Astrocyte (in vitro differentiated cells and primary cell): ENCODE data around the gene COA1. TPM values are rescaled to one million over a fixed set of nuclear protein-coding genes. Genes with fewer than 3 reads are reported as not detected.
"Not testable (repeated sequence)": the region's sequence is repeated elsewhere in the genome, so short reads cannot be mapped to it uniquely, and the experiment has no call there.

Experiments used
- DNase-seq: peaks from one replicate; pipeline ENCODE4 v3.0.0-alpha.2; 2010; ENCODE audit warnings: low read depth
- FAIRE-seq: peaks from 2 replicates; lab custom pipeline; 2011; peaks lifted over from hg19 to GRCh38; lab: Jason Lieb, UNC
- H2AFZ ChIP-seq: 2 replicates; pipeline ENCODE4 v1.6.0; 2012; ENCODE audit warnings: low read depth, low read length, inconsistent platforms
- H3K27ac ChIP-seq: 2 replicates; pipeline ENCODE4 v1.5.1; 2011; ENCODE audit warnings: low read depth, low read length, inconsistent platforms
- H3K27me3 ChIP-seq: 2 replicates; pipeline ENCODE4 v1.6.0; 2011; ENCODE audit warnings: low read length, inconsistent platforms; ENCODE audit not compliant: insufficient read depth
- H3K36me3 ChIP-seq: 2 replicates; pipeline ENCODE4 v1.5.1; 2011; ENCODE audit warnings: low read length, inconsistent platforms; ENCODE audit not compliant: insufficient read depth
- H3K4me1 ChIP-seq: 2 replicates; pipeline ENCODE4 v1.5.1; 2011; ENCODE audit warnings: low read length, inconsistent platforms; ENCODE audit not compliant: insufficient read depth
- H3K4me2 ChIP-seq: 2 replicates; pipeline ENCODE4 v1.6.0; 2012; ENCODE audit warnings: low read length, inconsistent platforms
- H3K4me3 ChIP-seq: 2 replicates; pipeline ENCODE4 v1.5.1; 2011; ENCODE audit warnings: low read depth, mild to moderate bottlenecking, low read length, inconsistent platforms; ENCODE audit not compliant: insufficient read depth
- H3K79me2 ChIP-seq: 2 replicates; pipeline ENCODE4 v1.6.0; 2012; ENCODE audit warnings: mild to moderate bottlenecking, low read length, inconsistent platforms; ENCODE audit not compliant: insufficient read depth
- H3K9ac ChIP-seq: 2 replicates; pipeline ENCODE4 v1.6.0; 2012; ENCODE audit warnings: mild to moderate bottlenecking, low read length, inconsistent platforms
- H3K9me3 ChIP-seq: 2 replicates; pipeline ENCODE4 v1.5.1; 2012; ENCODE audit warnings: low read depth, mild to moderate bottlenecking, low read length, inconsistent platforms; ENCODE audit not compliant: insufficient read depth
- H4K20me1 ChIP-seq: 2 replicates; pipeline ENCODE4 v1.6.0; 2012; ENCODE audit warnings: low read length, inconsistent platforms; ENCODE audit not compliant: insufficient read depth
- H3K27ac Mint-ChIP-seq: one replicate; pipeline ENCODE4 v1.8.0; 2021; ENCODE audit warnings: mild to moderate bottlenecking, mixed read lengths; ENCODE audit not compliant: unreplicated experiment
- H3K27me3 Mint-ChIP-seq: one replicate; pipeline ENCODE4 v1.8.0; 2021; ENCODE audit warnings: low read depth, mixed read lengths; ENCODE audit not compliant: unreplicated experiment
- H3K36me3 Mint-ChIP-seq: one replicate; pipeline ENCODE4 v1.8.0; 2021; ENCODE audit warnings: low read depth, mixed read lengths; ENCODE audit not compliant: unreplicated experiment
- H3K4me1 Mint-ChIP-seq: one replicate; pipeline ENCODE4 v1.8.0; 2021; ENCODE audit warnings: low read depth, mixed read lengths; ENCODE audit not compliant: unreplicated experiment
- H3K4me3 Mint-ChIP-seq: one replicate; pipeline ENCODE4 v1.8.0; 2021; ENCODE audit warnings: mild to moderate bottlenecking, moderate library complexity, mixed read lengths; ENCODE audit not compliant: unreplicated experiment
- H3K9me3 Mint-ChIP-seq: one replicate; pipeline ENCODE4 v1.8.0; 2021; ENCODE audit warnings: mild to moderate bottlenecking, mixed read lengths; ENCODE audit not compliant: unreplicated experiment
- CTCF ChIP-seq: IDR thresholded peaks from 2 replicates; pipeline ENCODE4 v1.5.1; 2011; ENCODE audit warnings: low read depth, mild to moderate bottlenecking, inconsistent platforms, low read length, moderate library complexity; ENCODE audit not compliant: insufficient read depth
- EZH2 ChIP-seq: IDR thresholded peaks from 2 replicates; pipeline ENCODE4 v1.6.1; 2012; ENCODE audit warnings: mild to moderate bottlenecking, low read length, inconsistent platforms; ENCODE audit not compliant: insufficient read depth
- total RNA-seq: library from RNA; stranded (reverse); gene quantifications from 2 replicates; pipeline ENCODE4 v1.2.1, GENCODE V29; 2021

COA1 gene
- total RNA-seq, 1 donor from 2014 or later, result 47.0 TPM

DNA sequence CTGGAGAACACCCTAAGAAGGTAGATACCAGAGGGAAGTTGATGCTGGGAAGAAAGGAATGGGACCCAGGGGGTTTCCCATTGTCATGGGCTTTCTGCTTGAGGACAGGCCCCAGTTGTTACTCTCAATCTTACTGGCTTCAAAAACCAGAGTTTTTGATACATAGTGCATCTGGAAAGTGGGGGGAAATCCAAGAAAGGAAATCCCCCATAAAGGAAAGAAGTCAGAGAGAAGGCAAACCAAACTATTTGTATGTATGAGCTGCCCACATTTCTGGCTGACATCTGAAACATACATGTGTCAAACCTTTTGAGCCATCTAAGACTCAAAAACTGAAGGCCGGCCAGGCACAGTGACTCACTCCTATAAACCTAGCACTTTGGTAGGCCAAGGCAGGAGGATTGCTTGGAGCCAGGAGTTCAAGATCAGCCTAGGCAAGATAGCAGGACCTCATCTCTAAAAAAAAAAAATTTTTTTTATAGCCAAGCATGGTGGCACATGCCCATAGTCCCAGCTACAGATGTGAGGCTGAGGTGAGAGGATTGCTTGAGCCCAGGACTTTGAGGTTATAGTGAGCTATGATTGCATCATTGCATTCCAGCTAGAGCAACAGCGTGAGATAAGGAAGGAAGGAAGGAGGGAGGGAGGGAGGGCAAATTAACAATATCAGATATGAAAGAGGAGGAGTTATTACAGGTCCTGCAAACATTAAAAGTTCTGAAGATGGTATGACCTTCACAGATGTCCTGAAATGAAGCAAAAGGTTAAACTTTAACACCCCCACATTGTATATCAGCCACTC, 6.7 kb upstream of the COA1 start:
- no peaks in the 10 kb centered on the region for H3K79me2 ChIP-seq
- Mint-ChIP-seq H3K4me1 (peaks cover 4% of the 10 kb centered on the region), H3K4me3 (no peak overlapping the region), H3K27me3 (no peaks in the 10 kb centered on the region), H3K27ac (peak overlapping the region; percentile 28), H3K9me3 (no peaks in the 10 kb centered on the region), H3K36me3 (no peaks in the 10 kb centered on the region)
- no peak overlapping the region for H3K4me2 ChIP-seq
- H3K9ac ChIP-seq, result no peak overlapping the region
- FAIRE-seq (no peak), DNase-seq (peak; percentile 32)
- TF ChIP-seq CTCF (no peak), EZH2 (no peak)
- no peak overlapping the region for H3K27ac ChIP-seq
- H3K4me3 ChIP-seq, result no peak overlapping the region
- H2AFZ ChIP-seq, result no peak overlapping the region
- H3K9me3 ChIP-seq, result no peaks in the 10 kb centered on the region
- H3K27me3 ChIP-seq, result peaks cover 5% of the 10 kb centered on the region
- H3K36me3 ChIP-seq, result no peaks in the 10 kb centered on the region
- H3K4me1 ChIP-seq, result no peaks in the 10 kb centered on the region
- no peaks in the 10 kb centered on the region for H4K20me1 ChIP-seq

DNA sequence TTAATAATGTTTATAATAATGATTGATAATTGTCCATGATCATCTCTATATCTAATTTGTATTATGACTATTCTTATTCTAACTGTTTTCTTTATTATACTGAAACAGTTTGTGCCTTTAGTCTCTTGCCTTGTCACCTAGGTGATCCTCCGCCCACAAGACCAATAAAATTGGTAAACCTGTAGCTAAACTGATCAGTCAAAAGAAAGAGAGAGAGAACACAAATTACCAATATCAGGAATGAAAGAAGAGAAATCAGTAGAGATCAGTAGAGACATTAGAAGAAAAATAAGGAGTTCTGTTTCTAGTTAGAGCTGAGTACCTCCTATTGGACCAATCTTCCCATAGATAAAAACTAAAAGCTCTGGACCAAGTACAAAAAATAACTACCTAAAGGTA, 6.1 kb upstream of the COA1 start:
- no peak for FAIRE-seq
- H3K27ac Mint-ChIP-seq, result no peak overlapping the region
- no peaks in the 10 kb centered on the region for H3K9me3 Mint-ChIP-seq
- no peaks in the 10 kb centered on the region for H3K79me2 ChIP-seq
- H3K4me3 Mint-ChIP-seq, result no peak overlapping the region
- peaks cover 3% of the 10 kb centered on the region for H3K27me3 ChIP-seq
- no peaks in the 10 kb centered on the region for H3K27me3 Mint-ChIP-seq
- no peak overlapping the region for H3K4me2 ChIP-seq
- no peak overlapping the region for H2AFZ ChIP-seq
- peaks cover 4% of the 10 kb centered on the region for H3K4me1 Mint-ChIP-seq
- DNase-seq, result no peak
- no peak overlapping the region for H3K9ac ChIP-seq
- no peaks in the 10 kb centered on the region for H3K36me3 ChIP-seq
- H3K4me3 ChIP-seq, result no peak overlapping the region
- no peaks in the 10 kb centered on the region for H3K4me1 ChIP-seq
- no peaks in the 10 kb centered on the region for H3K36me3 Mint-ChIP-seq
- H3K27ac ChIP-seq, result no peak overlapping the region
- H3K9me3 ChIP-seq, result no peaks in the 10 kb centered on the region
- TF ChIP-seq EZH2 (no peak), CTCF (no peak)
- no peaks in the 10 kb centered on the region for H4K20me1 ChIP-seq

GRCh38 chr7:43734575-43735332, 5.4 kb upstream of the COA1 start:
- H3K4me1 ChIP-seq, H3K27ac Mint-ChIP-seq, H3K4me1 Mint-ChIP-seq, H3K27ac ChIP-seq, H3K27me3 Mint-ChIP-seq, H3K9ac ChIP-seq, DNase-seq, H3K4me3 ChIP-seq, H3K4me3 Mint-ChIP-seq, FAIRE-seq, H3K79me2 ChIP-seq, H3K9me3 ChIP-seq, H3K9me3 Mint-ChIP-seq, H3K4me2 ChIP-seq, H2AFZ ChIP-seq, H3K27me3 ChIP-seq, H3K36me3 ChIP-seq, H3K36me3 Mint-ChIP-seq, H4K20me1 ChIP-seq: not testable (repeated sequence)

DNA sequence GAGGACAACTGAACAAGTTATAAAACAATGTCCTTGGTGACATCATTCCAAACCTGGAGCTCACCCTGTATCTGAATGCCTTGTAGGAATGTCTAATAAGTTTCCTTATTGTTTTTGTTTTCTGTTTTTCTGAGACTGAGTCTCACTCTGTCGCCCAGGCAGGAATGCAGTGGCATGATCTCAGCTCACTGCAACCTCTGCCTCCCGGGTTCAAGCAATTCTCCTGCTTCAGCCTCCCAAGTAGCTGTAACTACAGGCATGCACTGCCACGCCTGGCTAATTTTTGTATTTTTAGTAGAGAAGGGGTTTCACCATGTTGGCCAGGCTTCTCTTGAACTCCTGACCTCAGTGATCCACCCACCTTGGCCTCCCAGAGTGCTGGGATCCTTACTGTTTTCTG, 2.2 kb upstream of the COA1 start:
- H4K20me1 ChIP-seq, H3K4me2 ChIP-seq, H3K9ac ChIP-seq, H3K9me3 Mint-ChIP-seq, H3K27me3 ChIP-seq, H3K4me1 Mint-ChIP-seq, H3K4me3 ChIP-seq, H3K36me3 Mint-ChIP-seq, H3K4me3 Mint-ChIP-seq, H3K9me3 ChIP-seq, H3K36me3 ChIP-seq, H2AFZ ChIP-seq, DNase-seq, FAIRE-seq, H3K4me1 ChIP-seq, H3K27ac ChIP-seq, H3K27me3 Mint-ChIP-seq: not testable (repeated sequence)
- peaks cover 28% of the 10 kb centered on the region for H3K79me2 ChIP-seq
- peak overlapping the region; percentile 41 for H3K27ac Mint-ChIP-seq
